GM12891 (cell line): ENCODE measurements around the gene VCAN.

Experiments used
- DNase-seq: peaks from one replicate; pipeline ENCODE4 v3.0.0; 2011; ENCODE audit warnings: low spot score; ENCODE audit not compliant: insufficient read length
- FAIRE-seq: peaks from 2 replicates; lab custom pipeline; 2011; peaks lifted over from hg19 to GRCh38; lab: Jason Lieb, UNC
- PAX5 ChIP-seq: IDR thresholded peaks from 2 replicates; pipeline ENCODE4 v1.6.1; 2011; ENCODE audit warnings: low read length, moderate library complexity, mild to moderate bottlenecking; ENCODE audit not compliant: insufficient read depth, severe bottlenecking
- POLR2A ChIP-seq: IDR thresholded peaks from 2 replicates; pipeline ENCODE4 v1.6.1; 2011; ENCODE audit warnings: low read depth, low read length, control low read depth
- POLR2AphosphoS5 ChIP-seq: IDR thresholded peaks from 2 replicates; pipeline ENCODE4 v1.6.1; 2011; ENCODE audit warnings: low read depth, low read length, control low read depth
- POU2F2 ChIP-seq: IDR thresholded peaks from 2 replicates; pipeline ENCODE4 v1.6.1; 2011; ENCODE audit warnings: low read depth, mild to moderate bottlenecking, control low read depth, low read length, moderate library complexity
- SPI1 ChIP-seq: IDR thresholded peaks from 2 replicates; pipeline ENCODE4 v1.6.1; 2011; ENCODE audit warnings: low read depth, low read length, control low read depth
- TAF1 ChIP-seq: IDR thresholded peaks from 2 replicates; pipeline ENCODE4 v1.6.1; 2011; ENCODE audit warnings: low read depth, low read length, control low read depth

Gene VCAN

GRCh38 chr5:83475391-83475863 is 3.9 kb downstream of the VCAN start:
- no peak for DNase-seq

GRCh38 chr5:83475935-83476814 is 4.6 kb downstream of the VCAN start:
- DNase-seq = no peak
- no peak for FAIRE-seq

More at GRCh38 chr5:83475391-83475863, 3.9 kb downstream of the VCAN start:
- no peak for TF ChIP-seq TAF1
- no peak for TF ChIP-seq POLR2A
- TF ChIP-seq SPI1 = no peak
- TF ChIP-seq POLR2AphosphoS5 = no peak
- no peak for TF ChIP-seq PAX5
- no peak for TF ChIP-seq POU2F2
- FAIRE-seq = no peak

GRCh38 chr5:83482961-83483360 is 11.4 kb downstream of the VCAN start:
- no peak for FAIRE-seq
- no peak for TF ChIP-seq POLR2A
- no peak for TF ChIP-seq POU2F2
- no peak for TF ChIP-seq POLR2AphosphoS5
- no peak for TF ChIP-seq TAF1
- TF ChIP-seq PAX5 = no peak
- no peak for TF ChIP-seq SPI1

More at GRCh38 chr5:83475935-83476814, 4.6 kb downstream of the VCAN start:
- TF ChIP-seq SPI1 (no peak), POU2F2 (no peak)

GRCh38 chr5:83484294-83484693 is 12.8 kb downstream of the VCAN start:
- DNase-seq (no peak), FAIRE-seq (no peak)
- TF ChIP-seq POLR2AphosphoS5 (no peak), POLR2A (no peak), PAX5 (no peak), POU2F2 (no peak), TAF1 (no peak), SPI1 (no peak)

More at GRCh38 chr5:83482961-83483360, 11.4 kb downstream of the VCAN start:
- DNase-seq = no peak

- TF ChIP-seq TAF1 (no peak), PAX5 (no peak), SPI1 (no peak), POLR2AphosphoS5 (no peak), POLR2A (no peak), POU2F2 (no peak)
- DNase-seq (no peak), FAIRE-seq (no peak)
Measured at GRCh38 chr5:83485842-83486241, 14.3 kb downstream of the VCAN start.

- no peak for DNase-seq
- TF ChIP-seq POLR2AphosphoS5 (no peak), POLR2A (no peak), TAF1 (no peak)
- FAIRE-seq = no peak
Measured at GRCh38 chr5:83487155-83487554, 15.6 kb downstream of the VCAN start.

- no peak for FAIRE-seq
- DNase-seq = no peak
- TF ChIP-seq PAX5 (no peak), POLR2A (no peak), POLR2AphosphoS5 (no peak), POU2F2 (no peak), TAF1 (no peak)
Measured at GRCh38 chr5:83488271-83488670, 16.7 kb downstream of the VCAN start.

GRCh38 chr5:83488821-83489220 is 17.3 kb downstream of the VCAN start:
- DNase-seq (no peak), FAIRE-seq (no peak)
- no peak for TF ChIP-seq TAF1
- no peak for TF ChIP-seq POU2F2
- no peak for TF ChIP-seq SPI1
- TF ChIP-seq PAX5 = no peak
- TF ChIP-seq POLR2A = no peak
- TF ChIP-seq POLR2AphosphoS5 = no peak

GRCh38 chr5:83490203-83490602 is 18.7 kb downstream of the VCAN start:
- TF ChIP-seq SPI1 = no peak
- no peak for TF ChIP-seq TAF1
- TF ChIP-seq POLR2A = no peak
- no peak for TF ChIP-seq POLR2AphosphoS5
- no peak for TF ChIP-seq POU2F2
- no peak for TF ChIP-seq PAX5
- DNase-seq (no peak), FAIRE-seq (no peak)
